HFF-Myc (cell line): ENCODE results near the gene PTN.
A peak's percentile ranks its signal among the peaks of the same experiment; 100 is the strongest.

ENCODE experiments used
- DNase-seq: peaks from one replicate; pipeline ENCODE4 v3.0.0-alpha.2; 2011; ENCODE audit warnings: low read depth; ENCODE audit errors: extremely low read depth
- H3K4me3 ChIP-seq: replicated peaks from 2 replicates; pipeline ENCODE4 v1.5.1; 2011; ENCODE audit warnings: low read depth, mild to moderate bottlenecking, control low read depth, low read length
- CTCF ChIP-seq: IDR thresholded peaks from 2 replicates; pipeline ENCODE4 v1.5.1; 2012; ENCODE audit warnings: mild to moderate bottlenecking, low read depth, low read length, control low read depth; ENCODE audit errors: missing control alignments

The PTN gene

DNA sequence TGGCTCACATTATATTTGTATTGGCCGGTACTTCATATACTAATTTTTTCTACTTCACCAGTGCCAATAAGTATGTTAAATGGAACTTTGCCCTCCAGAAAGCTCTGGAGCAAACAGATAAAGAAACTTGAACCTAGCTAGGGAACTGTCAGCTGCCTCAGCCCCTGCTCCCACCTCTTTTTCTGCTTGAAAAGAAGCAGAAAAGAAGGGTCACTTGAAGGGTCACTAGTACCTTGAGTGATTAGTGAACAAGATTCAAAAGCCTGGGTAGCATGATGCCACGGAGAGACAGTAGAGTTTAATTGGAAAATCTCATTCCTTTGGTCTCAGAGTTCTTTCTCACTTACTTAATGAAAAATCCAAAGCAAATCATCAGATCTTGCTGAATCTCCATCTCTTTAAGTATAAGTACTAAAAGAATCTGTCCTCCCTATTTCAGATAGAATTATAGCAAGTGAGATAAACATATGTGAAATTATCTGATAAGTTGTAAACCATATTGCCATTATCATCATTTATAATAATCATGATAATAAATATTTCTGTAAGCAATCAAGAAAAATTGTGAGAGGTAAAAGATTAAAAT lies 47.7 kb downstream of the PTN start:
- H3K4me3 ChIP-seq = no peak overlapping the region
- no peak for DNase-seq
- TF ChIP-seq CTCF = no peak

DNA sequence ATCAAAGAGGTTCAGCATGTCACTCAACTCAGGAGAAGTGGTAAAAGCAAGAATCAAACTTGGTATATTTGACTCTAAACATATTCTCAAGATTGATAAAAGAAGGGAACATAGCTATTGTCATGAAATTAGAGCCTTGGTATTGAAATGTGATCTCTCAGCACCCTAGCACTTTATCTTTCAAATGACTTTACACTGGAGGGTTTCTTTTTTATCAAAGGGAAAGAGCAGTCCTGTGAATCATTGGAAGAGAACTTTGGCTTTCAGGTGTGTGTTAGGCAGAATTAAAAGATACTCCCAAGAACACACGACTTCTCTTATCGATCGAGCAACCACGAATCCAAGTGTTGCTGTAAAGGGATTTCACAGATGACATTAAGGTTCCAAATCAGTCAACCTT lies 54.4 kb downstream of the PTN start:
- no peak for DNase-seq
- H3K4me3 ChIP-seq = no peak overlapping the region
- no peak for TF ChIP-seq CTCF

- DNase-seq = no peak
- no peak overlapping the region for H3K4me3 ChIP-seq
- TF ChIP-seq CTCF = peak; percentile 34
Observed at GRCh38 chr7:137287651-137288258, 55.8 kb downstream of the PTN start.

- TF ChIP-seq CTCF = no peak
- no peak overlapping the region for H3K4me3 ChIP-seq
- DNase-seq = no peak
Observed at GRCh38 chr7:137283153-137283552, 60.4 kb downstream of the PTN start.

- no peak for DNase-seq
- no peak for TF ChIP-seq CTCF
- H3K4me3 ChIP-seq = no peak overlapping the region
Observed at GRCh38 chr7:137282043-137282442, 61.5 kb downstream of the PTN start.

DNA sequence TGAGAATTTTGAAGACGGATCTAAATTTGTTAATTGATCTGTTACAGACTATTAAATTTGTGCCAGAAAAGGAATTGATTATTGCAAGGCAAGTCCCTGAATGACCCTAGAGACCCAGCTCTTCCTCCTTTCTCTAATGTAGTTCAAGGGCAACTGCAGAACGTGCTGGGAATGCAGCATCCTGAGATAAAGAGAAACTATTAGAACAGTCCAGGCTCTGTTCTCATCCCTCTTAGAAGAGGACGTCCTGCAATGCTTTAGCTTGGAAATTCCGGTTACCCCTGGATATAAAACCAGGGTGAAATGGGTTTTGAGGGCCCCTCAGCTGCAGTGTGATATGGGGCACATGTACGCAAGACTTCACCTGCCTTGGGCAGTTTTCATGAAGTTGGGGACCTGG lies 67.3 kb downstream of the PTN start:
- no peak overlapping the region for H3K4me3 ChIP-seq
- no peak for DNase-seq
- no peak for TF ChIP-seq CTCF

DNA sequence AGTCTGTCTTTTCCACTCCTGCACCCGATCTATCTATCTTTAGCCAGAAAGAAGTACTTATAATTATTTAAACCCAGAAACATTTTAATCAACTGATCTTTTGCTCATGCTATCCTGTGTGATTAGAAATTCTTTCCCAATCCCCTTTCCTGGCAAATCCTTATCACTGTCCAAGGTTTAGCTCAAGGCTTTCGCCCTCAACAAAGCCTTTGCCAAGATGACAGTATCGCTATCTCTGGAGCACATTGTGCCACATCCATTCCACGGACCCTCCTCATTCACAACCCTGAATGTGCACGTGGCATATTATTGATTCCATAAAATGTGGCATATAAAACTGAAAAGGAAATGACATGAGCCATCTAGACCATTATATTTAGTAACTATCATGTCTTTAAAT lies 71.3 kb downstream of the PTN start:
- no peak for DNase-seq
- no peak overlapping the region for H3K4me3 ChIP-seq
- no peak for TF ChIP-seq CTCF
